Activated T-helper 9 cell treated with anti-CD3 and anti-CD28 coated beads, Interleukin-2, amount 50 U/mL, for 16 hours (primary cell): ENCODE data around the gene CACHD1.

Experiments used
- DNase-seq: peaks from one replicate; pipeline ENCODE4 v3.0.0-alpha.2; 2020; ENCODE audit warnings: low read depth

CACHD1 gene

GRCh38 chr1:64469977-64470664 is at the start of gene CACHD1:
CACHD1 (plus strand) TSS chr1:64470129; CDS start chr1:64470745, 616 bp downstream.
- DNase-seq: peak; percentile 12

GRCh38 chr1:64421377-64421776 is 48.6 kb upstream of the CACHD1 start:
- DNase-seq: no peak

GRCh38 chr1:64423526-64423925 is 46.4 kb upstream of the CACHD1 start:
- DNase-seq: no peak

GRCh38 chr1:64424412-64424811 is 45.5 kb upstream of the CACHD1 start:
- no peak for DNase-seq

- no peak for DNase-seq
Observed at GRCh38 chr1:64425521-64425920, 44.4 kb upstream of the CACHD1 start.

- no peak for DNase-seq
Observed at GRCh38 chr1:64426681-64427080, 43.2 kb upstream of the CACHD1 start.

GRCh38 chr1:64427879-64428278 is 42.0 kb upstream of the CACHD1 start:
- no peak for DNase-seq

GRCh38 chr1:64433308-64433707 is 36.6 kb upstream of the CACHD1 start:
- no peak for DNase-seq

GRCh38 chr1:64433747-64434146 is 36.2 kb upstream of the CACHD1 start:
- DNase-seq: no peak

GRCh38 chr1:64435000-64435399 is 34.9 kb upstream of the CACHD1 start:
- DNase-seq: no peak

- no peak for DNase-seq
Observed at GRCh38 chr1:64437453-64437852, 32.5 kb upstream of the CACHD1 start.

- no peak for DNase-seq
Observed at GRCh38 chr1:64440183-64440826, 29.6 kb upstream of the CACHD1 start.

- no peak for DNase-seq
Observed at GRCh38 chr1:64451440-64451839, 18.5 kb upstream of the CACHD1 start.

- DNase-seq: no peak
Observed at GRCh38 chr1:64453688-64454087, 16.2 kb upstream of the CACHD1 start.

- no peak for DNase-seq
Observed at GRCh38 chr1:64458915-64459314, 11.0 kb upstream of the CACHD1 start.

- no peak for DNase-seq
Observed at GRCh38 chr1:64459743-64460142, 10.2 kb upstream of the CACHD1 start.

GRCh38 chr1:64466033-64466432 is 3.9 kb upstream of the CACHD1 start:
- no peak for DNase-seq

GRCh38 chr1:64469116-64469976 is 583 bp upstream of the CACHD1 start:
- no peak for DNase-seq

- no peak for DNase-seq
Observed at GRCh38 chr1:64470665-64471217, 812 bp downstream of the CACHD1 start.

- DNase-seq: no peak
Observed at GRCh38 chr1:64471218-64472039, 1.5 kb downstream of the CACHD1 start.

GRCh38 chr1:64472040-64472376 is 2.1 kb downstream of the CACHD1 start:
- no peak for DNase-seq

- DNase-seq: no peak
Observed at GRCh38 chr1:64472805-64473204, 2.9 kb downstream of the CACHD1 start.
